Heart right ventricle (tissue), 16 donors: ENCODE data around the gene ZNF81. TPM values are rescaled to one million over a fixed set of nuclear protein-coding genes. Genes with fewer than 3 reads are reported as not detected.
"Not testable (repeated sequence)": the region's sequence is repeated elsewhere in the genome, so short reads cannot be mapped to it uniquely, and the experiment has no call there.

ENCODE experiments used
- ATAC-seq, 8 donors: fragments of 200-7000 bp; cut with Tn5 transposase; one replicate each; pipeline ENCODE4 v1.9.1; 2020; ENCODE audit warnings: mild to moderate bottlenecking in 8 of 8, moderate library complexity in 8 of 8, moderate number of reproducible peaks in 1 of 8
- DNase-seq, 2 donors: peaks; one replicate each; pipeline ENCODE4 v3.0.0-alpha.2; 2020
- H3K27ac ChIP-seq, 10 donors: fragments of 200-600 bp; sonication (generic) in 2 of 10; one replicate each; pipeline versions ENCODE4 v1.5.0 to v1.8.0; 2020 to 2022; ENCODE audit warnings: mild to moderate bottlenecking in 3 of 10
- H3K27me3 ChIP-seq, 7 donors: fragments of 200-600 bp; one replicate each; pipeline ENCODE4 v1.8.0; 2021 to 2022; ENCODE audit warnings: mild to moderate bottlenecking in 2 of 7
- H3K36me3 ChIP-seq, 9 donors: fragments of 200-600 bp; sonication (generic) in 1 of 9; one replicate each; pipeline versions ENCODE4 v1.5.0 to v1.8.0; 2020 to 2022; ENCODE audit warnings: mild to moderate bottlenecking in 2 of 9
- H3K4me1 ChIP-seq, 9 donors: fragments of 200-600 bp; sonication (generic) in 1 of 9; one replicate each; pipeline versions ENCODE4 v1.5.0 to v1.8.0; 2020 to 2022; ENCODE audit warnings: mild to moderate bottlenecking in 4 of 9
- H3K4me3 ChIP-seq, 10 donors: fragments of 200-600 bp; sonication (generic) in 2 of 10; one replicate each; pipeline versions ENCODE4 v1.5.0 to v1.8.0; 2020 to 2022; ENCODE audit warnings: mild to moderate bottlenecking in 7 of 10, moderate library complexity in 2 of 10
- H3K9me3 ChIP-seq, 11 donors: fragments of 200-600 bp in 10 of 11; sonication (generic) in 2 of 11; one replicate each; pipeline versions ENCODE4 v1.5.0 to v1.8.0; 2013 to 2022; ENCODE audit warnings: mild to moderate bottlenecking in 2 of 11, control low read depth in 1 of 11, moderate library complexity in 1 of 11
- CTCF ChIP-seq, 9 donors: fragments of 200-600 bp; sonication (generic) in 2 of 9; IDR thresholded peaks; one replicate each; pipeline versions ENCODE4 v1.5.0 to v1.8.0; 2021 to 2022; ENCODE audit warnings: antibody characterized with exemption in 9 of 9, mild to moderate bottlenecking in 5 of 9, moderate library complexity in 1 of 9
- WGBS, 2 donors: extraction: QIAGEN DNeasy Blood & Tissue Kit; methylation state at CpG; one replicate each; pipeline ENCODE4 v1.1.7; 2013; ENCODE audit warnings: inconsistent platforms in 1 of 2; 5-methylcytosine and 5-hydroxymethylcytosine counted together
- intact Hi-C, 10 donors: fragments of 100-400 bp; cut with DNase I; formaldehyde crosslinking; loops; one replicate each; pipeline versions ENCODE4 v1.11.1 to v1.14.2; 2022
- polyA plus RNA-seq, 2 donors: library from polyadenylated mRNA; stranded (reverse); fragments of 200-250 nt; gene quantifications; one replicate each; pipeline ENCODE4 v1.2.3, GENCODE V29; 2013
- total RNA-seq, 10 donors: library from RNA; stranded (reverse); fragmentation: NEBNext Ultra II Directional in 3 of 10; extraction: Animal tissue kit (Norgen Biotek cat#: 25700) in 3 of 10; gene quantifications; one replicate each; pipeline versions ENCODE4 v1.2.1 to v1.2.4, GENCODE V29; 2021 to 2023
- donor health status: Arrhythmogenic right ventricular cardiomyopathy.
- donor health status: ischemic (EF 13 %, LVEDD 7.1; RV severe dilation, severe dysfunction).
- donor health status: healthy with polysubstance abuse.
- donor health status: DM: no; HTN: yes; CAD: no.
- donor health status: DM: no; HTN: no; CAD: no.
- donor health status: ischemic (EF 25% LVEDD 6.9; RV normal size, moderate dysfunction).
- donor health status: ischemic (EF 25% LVEDD 5.7; RV mildly dilated, moderate dysfunction).
- donor health status: healthy.
- donor health status: DM: yes; HTN: yes; CAD: no.
- donor health status: Ischemic cardiomyopathy.
- donor health status: ischemic (EF 35%, LVEDD 5.7; RV mildly dilated, moderate dysfunction).
- donor health status: nonischemic (EF 11% LVEDD 7.7; RV severe dilation, severe dysfunction).
- donor health status: DM: yes; HTN: yes; CAD: no.
- donor health status: PGD.
- donor health status: ischemic (EF 29% LVEDD 5.4; RV normal size, mild dysfunction).
- donor health status: nonischemic (EF 23%, LVEDD 6.1; RV moderate dilation, normal function).

ZNF81 gene
- total and polyA plus RNA-seq, 12 donors, result 1.8 to 10.1 (median 6.5) TPM

DNA sequence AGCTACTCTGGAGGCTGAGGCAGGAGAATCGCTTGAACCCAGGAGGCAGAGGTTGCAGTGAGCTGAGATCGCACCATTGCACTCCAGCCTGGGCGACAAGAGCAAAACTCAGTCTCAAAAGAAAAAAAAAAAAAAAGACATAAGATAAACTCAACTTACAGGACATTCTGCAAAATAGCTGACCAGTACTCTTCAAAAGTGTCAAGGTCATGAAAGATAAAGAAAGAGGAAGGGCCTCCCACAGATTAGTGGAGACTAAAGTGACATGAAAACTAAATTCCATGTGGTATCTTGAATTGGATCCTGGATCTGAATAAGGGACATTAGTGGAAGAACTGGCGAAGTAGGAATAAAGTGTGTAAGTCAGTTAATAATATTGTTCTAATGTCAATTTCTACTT, 103.7 kb downstream of the ZNF81 start:
- H3K36me3 ChIP-seq, result no peaks in the 10 kb centered on the region
- intact Hi-C loops, result no loop called here
- H3K27ac ChIP-seq, result no peak overlapping the region
- no peaks in the 10 kb centered on the region for H3K4me1 ChIP-seq
- no peak for DNase-seq
- no peak for ATAC-seq
- H3K9me3 ChIP-seq, result peaks cover 0 to 12% (median 0%) of the 10 kb centered on the region in 11 donors
- 96 to 98% methylated on average over 4 of the region's 4 CpGs for WGBS, 2 donors
- TF ChIP-seq CTCF (IDR thresholded peaks at IDR 0.05), result no peak
- no peaks in the 10 kb centered on the region for H3K27me3 ChIP-seq
- H3K4me3 ChIP-seq, result no peak overlapping the region

DNA sequence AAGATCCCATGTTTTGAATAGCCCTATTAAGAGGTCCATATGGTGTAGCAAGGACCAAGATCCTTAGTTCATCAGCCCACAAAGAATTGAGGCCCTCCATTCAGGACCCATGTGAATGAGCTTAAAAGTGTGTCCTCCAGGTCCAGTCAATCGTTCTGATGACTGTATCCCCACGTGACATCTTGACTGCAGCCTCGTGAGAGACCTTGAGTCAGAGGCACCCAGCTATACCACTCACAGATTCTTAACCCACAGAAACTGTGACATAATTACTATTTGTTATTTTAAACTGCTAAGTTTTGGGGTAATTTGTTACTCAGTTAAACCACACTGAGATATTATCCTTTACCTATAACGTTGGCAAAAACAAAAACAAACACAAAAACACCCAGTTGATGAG, 104.7 kb downstream of the ZNF81 start:
- Histone ChIP-seq H3K36me3 (no peaks in the 10 kb centered on the region), H3K4me3 (no peak overlapping the region), H3K9me3 (peaks cover 0 to 15% (median 0%) of the 10 kb centered on the region in 11 donors), H3K4me1 (no peaks in the 10 kb centered on the region), H3K27me3 (no peaks in the 10 kb centered on the region), H3K27ac (no peak overlapping the region)
- DNase-seq (no peak), ATAC-seq (no peak)
- no peak for TF ChIP-seq CTCF (IDR thresholded peaks at IDR 0.05)
- intact Hi-C loops, result no loop called here
- WGBS, 2 donors, result 80 to 82% methylated on average over 4 of the region's 4 CpGs

DNA sequence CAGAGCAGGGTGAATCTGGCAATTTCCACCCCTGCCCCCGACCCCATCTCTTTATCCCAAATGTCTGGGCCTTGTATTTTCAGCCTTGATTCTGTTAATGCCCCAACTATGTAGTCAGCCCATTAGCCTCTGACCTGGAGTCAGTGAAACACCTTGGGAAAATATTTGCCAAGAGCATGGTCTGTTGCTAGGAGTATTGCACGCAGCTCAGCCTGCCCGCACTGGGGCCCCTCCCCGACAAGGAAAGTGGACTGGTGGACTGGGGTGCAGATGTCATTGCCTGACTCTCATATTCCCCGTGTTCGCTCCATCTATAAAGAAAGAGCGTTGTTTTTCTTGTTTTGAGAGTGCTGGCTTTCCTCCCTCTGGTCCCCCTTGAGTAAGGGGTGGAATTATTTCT, 118.6 kb downstream of the ZNF81 start:
- WGBS, 2 donors, result 79 to 94% methylated on average over 7 of the region's 7 CpGs
- H3K36me3 ChIP-seq, H3K27me3 ChIP-seq, intact Hi-C loops, H3K27ac ChIP-seq, H3K4me3 ChIP-seq, DNase-seq, ATAC-seq, H3K4me1 ChIP-seq: not testable (repeated sequence)
- H3K9me3 ChIP-seq, result peaks cover 0 to 24% (median 5%) of the 10 kb centered on the region in 11 donors

DNA sequence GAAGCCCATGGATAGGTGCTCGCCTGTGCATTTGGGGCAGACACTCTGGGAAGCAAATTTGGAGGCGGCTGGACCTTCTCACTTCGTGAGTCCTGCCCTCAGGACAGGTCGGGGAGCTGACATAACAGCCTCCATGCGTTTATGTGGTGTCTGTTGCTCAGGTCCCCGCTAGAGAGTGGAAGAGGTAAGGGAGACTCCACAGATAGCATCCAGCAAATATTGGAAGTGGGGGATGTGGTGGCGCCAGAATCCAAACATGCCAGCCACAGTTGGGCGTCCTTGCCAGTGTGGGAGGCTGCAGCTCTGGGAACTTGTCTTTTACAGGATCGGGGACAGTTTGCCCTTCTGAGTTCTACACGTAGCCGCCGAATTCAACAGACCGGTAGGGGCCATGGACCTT, 119.3 kb downstream of the ZNF81 start:
- 86 to 92% methylated on average over 11 to 13 of the region's 13 CpGs for WGBS, 2 donors
- H3K4me1 ChIP-seq, result no peaks in the 10 kb centered on the region
- DNase-seq, result no peak
- intact Hi-C loops, result no loop called here
- ATAC-seq, result no peak
- no peaks in the 10 kb centered on the region for H3K36me3 ChIP-seq
- no peak overlapping the region for H3K27ac ChIP-seq
- H3K9me3 ChIP-seq, result peaks cover 0 to 17% (median 4%) of the 10 kb centered on the region in 11 donors
- H3K27me3 ChIP-seq, result no peaks in the 10 kb centered on the region
- no peak for TF ChIP-seq CTCF (IDR thresholded peaks at IDR 0.05)
- no peak overlapping the region for H3K4me3 ChIP-seq

- DNase-seq, H3K4me3 ChIP-seq, intact Hi-C loops, ATAC-seq, H3K4me1 ChIP-seq, H3K27me3 ChIP-seq, H3K9me3 ChIP-seq, H3K27ac ChIP-seq, H3K36me3 ChIP-seq: not testable (repeated sequence)
- WGBS, 2 donors, result 86 to 95% methylated on average over 3 of the region's 4 CpGs
Observed at GRCh38 chrX:47958206-47958605, 121.5 kb downstream of the ZNF81 start.
